HUES64 (cell line): ENCODE measurements around the gene SAMD5.

Source experiments
- H3K27ac ChIP-seq: 2 replicates; pipeline ENCODE4 v1.7.0; 2013; ENCODE audit warnings: low read depth, low read length, inconsistent platforms
- H3K27me3 ChIP-seq: 2 replicates; pipeline ENCODE4 v1.6.1; 2013; ENCODE audit warnings: mild to moderate bottlenecking, low read length; ENCODE audit not compliant: insufficient read depth
- H3K36me3 ChIP-seq: 2 replicates; pipeline ENCODE4 v1.6.1; 2013; ENCODE audit warnings: mild to moderate bottlenecking, low read length; ENCODE audit not compliant: insufficient read depth
- H3K4me1 ChIP-seq: 2 replicates; pipeline ENCODE4 v1.6.1; 2013; ENCODE audit warnings: mild to moderate bottlenecking, low read length, moderate library complexity; ENCODE audit not compliant: insufficient read depth
- H3K4me3 ChIP-seq: 2 replicates; pipeline ENCODE4 v1.5.1; 2013; ENCODE audit warnings: mild to moderate bottlenecking, low read length, moderate library complexity
- H3K9ac ChIP-seq: 2 replicates; pipeline ENCODE4 v1.6.1; 2013; ENCODE audit warnings: mild to moderate bottlenecking, low read depth, low read length
- H3K9me3 ChIP-seq: 2 replicates; pipeline ENCODE4 v1.6.1; 2013; ENCODE audit warnings: low read depth, low read length; ENCODE audit not compliant: insufficient read depth
- WGBS: fragments of 150-250, 120-280 bp; methylation state at CpG from one replicate; pipeline ENCODE4 v1.1.7; 2013; ENCODE audit warnings: missing lambda C conversion rate; 5-methylcytosine and 5-hydroxymethylcytosine counted together

The SAMD5 gene

DNA sequence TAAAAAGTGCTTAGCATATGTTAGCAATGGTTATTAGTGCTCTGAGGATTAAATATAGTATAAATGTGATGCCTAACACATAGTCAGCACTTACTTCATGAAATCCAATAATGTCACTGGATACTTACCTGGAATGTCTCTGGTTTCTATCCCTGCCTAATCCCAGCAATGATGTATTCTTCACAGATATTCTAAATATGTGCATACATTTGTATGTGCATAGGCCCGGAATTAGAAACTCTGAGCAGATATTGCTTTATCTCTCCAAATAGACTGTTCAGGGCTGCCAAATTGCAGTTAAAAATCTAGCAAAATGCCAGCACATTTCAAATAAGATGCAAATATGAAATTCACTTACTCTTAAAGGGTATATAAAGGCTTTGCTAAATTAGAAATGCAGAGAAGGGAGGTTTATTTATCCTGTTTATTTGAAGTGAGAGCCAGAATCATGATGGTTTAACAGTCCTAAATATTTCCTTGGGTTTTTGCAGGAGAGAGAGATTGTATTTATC lies 81.3 kb downstream of the SAMD5 start:
- Histone ChIP-seq H3K36me3 (no peaks in the 10 kb centered on the region), H3K9me3 (no peaks in the 10 kb centered on the region), H3K4me3 (no peak overlapping the region), H3K27ac (no peak overlapping the region), H3K27me3 (no peaks in the 10 kb centered on the region), H3K4me1 (no peaks in the 10 kb centered on the region), H3K9ac (no peak overlapping the region)
- 76% methylated on average over 1 of the region's 1 CpG for WGBS

DNA sequence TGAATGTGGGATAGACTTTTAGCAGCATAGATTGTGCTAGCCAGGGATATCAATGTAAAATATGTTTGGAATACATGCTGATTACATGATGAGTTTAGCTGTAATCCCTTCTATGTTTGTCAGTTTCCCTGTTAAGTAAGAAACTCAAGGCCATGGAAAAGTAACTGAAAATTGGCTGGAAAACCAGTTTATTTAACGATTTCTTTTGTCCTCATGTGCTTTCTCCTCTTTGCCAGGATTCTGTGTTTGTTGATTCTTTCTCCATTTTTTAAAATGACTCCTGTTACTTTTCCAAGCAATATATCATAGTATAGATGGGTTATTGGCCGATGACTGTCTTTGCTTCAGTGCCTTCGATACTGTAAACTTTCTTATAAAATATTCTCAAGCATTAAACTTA lies 87.5 kb downstream of the SAMD5 start:
- Histone ChIP-seq H3K27me3 (no peaks in the 10 kb centered on the region), H3K4me1 (no peaks in the 10 kb centered on the region), H3K9me3 (no peaks in the 10 kb centered on the region), H3K9ac (no peak overlapping the region), H3K27ac (no peak overlapping the region), H3K36me3 (no peaks in the 10 kb centered on the region), H3K4me3 (no peak overlapping the region)
- WGBS, result 100% methylated on average over 1 of the region's 3 CpGs

GRCh38 chr6:147603392-147604081 lies 95.0 kb downstream of the SAMD5 start:
- H3K27me3 ChIP-seq, result no peaks in the 10 kb centered on the region
- 93% methylated on average over 1 of the region's 2 CpGs for WGBS
- H3K27ac ChIP-seq, result no peak overlapping the region
- H3K36me3 ChIP-seq, result no peaks in the 10 kb centered on the region
- no peak overlapping the region for H3K9ac ChIP-seq
- no peak overlapping the region for H3K4me3 ChIP-seq
- no peaks in the 10 kb centered on the region for H3K4me1 ChIP-seq
- H3K9me3 ChIP-seq, result no peaks in the 10 kb centered on the region

- no peak overlapping the region for H3K4me3 ChIP-seq
- 88% methylated on average over 4 of the region's 4 CpGs for WGBS
- H3K4me1 ChIP-seq, result no peaks in the 10 kb centered on the region
- H3K36me3 ChIP-seq, result no peaks in the 10 kb centered on the region
- H3K27me3 ChIP-seq, result no peaks in the 10 kb centered on the region
- no peak overlapping the region for H3K9ac ChIP-seq
- H3K27ac ChIP-seq, result no peak overlapping the region
- H3K9me3 ChIP-seq, result no peaks in the 10 kb centered on the region
Measured at GRCh38 chr6:147604373-147604772, 95.9 kb downstream of the SAMD5 start.

DNA sequence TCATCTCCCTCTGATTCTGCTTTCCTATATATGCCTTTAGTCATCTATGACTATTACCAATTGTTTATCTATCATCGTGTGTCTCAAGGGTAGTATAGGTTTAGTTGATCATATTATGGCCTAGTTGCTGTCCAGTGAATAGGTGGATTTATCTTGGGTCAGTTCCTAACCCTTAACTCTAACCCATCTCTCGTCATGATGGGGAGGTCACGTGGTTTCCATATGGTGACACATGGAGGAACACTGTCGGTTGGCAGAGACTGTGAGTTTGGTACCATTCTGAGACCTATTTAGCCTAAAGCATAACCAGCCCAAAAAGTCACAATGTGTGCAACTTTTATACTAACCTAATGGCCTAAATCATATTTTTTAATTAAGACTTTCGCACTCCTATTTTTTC lies 103.5 kb downstream of the SAMD5 start:
- Histone ChIP-seq H3K9ac (no peak overlapping the region), H3K4me3 (no peak overlapping the region), H3K36me3 (no peaks in the 10 kb centered on the region), H3K27ac (no peak overlapping the region), H3K27me3 (no peaks in the 10 kb centered on the region), H3K4me1 (no peaks in the 10 kb centered on the region), H3K9me3 (no peaks in the 10 kb centered on the region)
- 100% methylated on average over 5 of the region's 5 CpGs for WGBS

GRCh38 chr6:147614501-147614900 lies 106.0 kb downstream of the SAMD5 start:
- Histone ChIP-seq H3K9ac (no peak overlapping the region), H3K27ac (no peak overlapping the region), H3K9me3 (no peaks in the 10 kb centered on the region), H3K4me1 (no peaks in the 10 kb centered on the region), H3K27me3 (no peaks in the 10 kb centered on the region), H3K36me3 (no peaks in the 10 kb centered on the region), H3K4me3 (no peak overlapping the region)
- 97% methylated on average over 3 of the region's 4 CpGs for WGBS

DNA sequence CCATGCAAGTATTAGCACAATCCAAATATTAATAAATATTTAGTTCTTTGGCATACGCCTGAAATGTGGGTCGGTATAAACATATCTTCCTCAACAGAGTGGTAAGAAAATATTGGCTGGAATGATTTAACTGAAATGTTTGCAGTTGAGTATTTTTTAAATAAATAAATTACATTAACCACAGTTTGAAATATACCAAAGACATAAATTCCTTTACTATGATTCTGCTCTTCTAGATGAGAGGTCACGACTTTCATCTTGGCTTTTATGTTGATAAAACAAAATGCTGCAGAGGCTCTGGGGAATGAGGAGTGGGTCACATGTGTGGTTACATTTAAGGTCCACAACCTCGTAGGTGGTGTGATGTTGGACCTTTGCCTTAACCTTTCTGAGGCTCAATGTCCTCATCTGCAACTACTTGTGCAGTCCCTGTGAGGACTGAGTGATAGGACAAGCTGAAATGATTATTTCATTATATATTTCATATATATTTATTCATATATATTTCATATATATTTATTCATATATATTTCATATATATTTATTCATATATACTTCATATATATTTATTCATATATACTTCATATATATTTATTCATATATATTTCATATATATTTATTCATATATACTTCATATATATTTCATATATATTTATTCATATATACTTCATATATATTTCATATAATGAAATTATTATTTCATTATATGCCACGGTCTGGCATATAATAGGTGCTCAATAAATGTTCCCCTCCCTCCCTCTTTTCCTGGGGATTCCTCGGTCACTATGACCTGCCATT lies 107.4 kb downstream of the SAMD5 start:
- Histone ChIP-seq H3K27me3 (no peaks in the 10 kb centered on the region), H3K9ac (no peak overlapping the region), H3K27ac (no peak overlapping the region), H3K36me3 (no peaks in the 10 kb centered on the region), H3K9me3 (no peaks in the 10 kb centered on the region), H3K4me1 (no peaks in the 10 kb centered on the region), H3K4me3 (no peak overlapping the region)
- 95% methylated on average over 4 of the region's 6 CpGs for WGBS

GRCh38 chr6:147617366-147617765 lies 108.9 kb downstream of the SAMD5 start:
- Histone ChIP-seq H3K4me3 (no peak overlapping the region), H3K9me3 (no peaks in the 10 kb centered on the region), H3K36me3 (no peaks in the 10 kb centered on the region), H3K27ac (no peak overlapping the region), H3K4me1 (no peaks in the 10 kb centered on the region), H3K9ac (no peak overlapping the region), H3K27me3 (no peaks in the 10 kb centered on the region)
- WGBS, result 96% methylated on average over 3 of the region's 3 CpGs

DNA sequence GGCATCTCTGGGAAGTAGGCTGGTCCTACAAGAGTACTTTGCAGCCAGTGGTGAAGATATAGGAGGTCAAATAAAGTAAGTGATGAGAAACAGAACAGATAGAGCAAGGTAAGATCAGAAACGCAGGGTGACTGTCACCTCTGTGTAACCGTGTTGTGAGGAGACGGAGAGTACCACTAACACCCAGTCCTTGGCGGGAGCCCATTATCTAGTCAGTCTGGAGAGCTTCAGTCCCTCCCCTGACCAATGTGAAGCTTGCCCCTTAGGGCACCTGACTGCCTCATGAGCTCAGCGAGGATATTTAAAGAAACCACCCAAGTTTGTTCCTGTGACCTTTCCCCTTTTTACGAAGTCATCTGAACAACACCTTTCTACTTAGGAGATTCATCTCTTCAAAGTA lies 110.0 kb downstream of the SAMD5 start:
- Histone ChIP-seq H3K4me3 (no peak overlapping the region), H3K27me3 (no peaks in the 10 kb centered on the region), H3K27ac (no peak overlapping the region), H3K4me1 (no peaks in the 10 kb centered on the region), H3K9ac (no peak overlapping the region), H3K9me3 (no peaks in the 10 kb centered on the region), H3K36me3 (no peaks in the 10 kb centered on the region)
- 90% methylated on average over 6 of the region's 6 CpGs for WGBS

GRCh38 chr6:147618927-147619326 lies 110.4 kb downstream of the SAMD5 start:
- Histone ChIP-seq H3K9me3 (no peaks in the 10 kb centered on the region), H3K4me1 (no peaks in the 10 kb centered on the region), H3K27me3 (no peaks in the 10 kb centered on the region), H3K36me3 (no peaks in the 10 kb centered on the region), H3K9ac (no peak overlapping the region), H3K27ac (no peak overlapping the region), H3K4me3 (no peak overlapping the region)
- 96% methylated on average over 4 of the region's 6 CpGs for WGBS
